GM23338 (cell line): ENCODE results near the gene NDUFA13.

Experiments
- CREB1 ChIP-seq: fragments of 250-450 bp; sonication (Bioruptor Pico); IDR thresholded peaks from 2 replicates; pipeline ENCODE4 v1.5.0; 2020; ENCODE audit warnings: low read depth, mild to moderate bottlenecking, moderate library complexity
- ETS1 ChIP-seq: IDR thresholded peaks from 2 replicates; pipeline ENCODE4 v1.6.1; 2016; ENCODE audit warnings: antibody characterized with exemption
- EZH2 ChIP-seq: fragments of 200-600 bp; sonication (generic); IDR thresholded peaks from one replicate; pipeline ENCODE4 v1.8.0; 2017; ENCODE audit warnings: antibody characterized with exemption, mild to moderate bottlenecking, low read depth; ENCODE audit not compliant: unreplicated experiment
- EZH2phosphoT487 ChIP-seq: fragments of 200-600 bp; sonication (generic); IDR thresholded peaks from one replicate; pipeline ENCODE4 v1.8.1; 2018; ENCODE audit warnings: antibody characterized with exemption; ENCODE audit not compliant: unreplicated experiment
- JUNB ChIP-seq: IDR thresholded peaks from one replicate; pipeline ENCODE4 v1.6.1; 2016; ENCODE audit warnings: antibody characterized with exemption; ENCODE audit not compliant: unreplicated experiment
- NANOG ChIP-seq: IDR thresholded peaks from 2 replicates; pipeline ENCODE4 v1.6.1; 2016; ENCODE audit warnings: antibody characterized with exemption, borderline replicate concordance
- POLR2AphosphoS5 ChIP-seq: IDR thresholded peaks from 2 replicates; pipeline ENCODE4 v1.6.1; 2016; ENCODE audit warnings: antibody characterized with exemption, low read depth
- STAT1 ChIP-seq: IDR thresholded peaks from one replicate; pipeline ENCODE4 v1.6.1; 2016; ENCODE audit warnings: antibody characterized with exemption; ENCODE audit not compliant: unreplicated experiment
- ZNF114 ChIP-seq: fragments of 250-450 bp; sonication (Bioruptor Pico); IDR thresholded peaks from 2 replicates; pipeline ENCODE4 v1.5.0; 2020; ENCODE audit warnings: mild to moderate bottlenecking, moderate library complexity
- ZNF331 ChIP-seq: fragments of 250-450 bp; sonication (Bioruptor Pico); IDR thresholded peaks from 2 replicates; pipeline ENCODE4 v1.5.0; 2020; ENCODE audit warnings: low read depth, mild to moderate bottlenecking, moderate library complexity
- ZNF462 ChIP-seq: fragments of 250-450 bp; sonication (Bioruptor Pico); IDR thresholded peaks from 2 replicates; pipeline ENCODE4 v1.5.0; 2020; ENCODE audit warnings: mild to moderate bottlenecking, moderate library complexity
- TF ChIP-seq, protein P1 (sequence below), 2 experiments: fragments of 200-600 bp in 1 of 2; sonication (generic) in 1 of 2; conservative IDR thresholded peaks; 2 replicates each; pipeline versions ENCODE4 v1.5.1 to v1.6.1; 2016 to 2017; ENCODE audit warnings: antibody characterized with exemption in 2 of 2, low read depth in 2 of 2, mild to moderate bottlenecking in 2 of 2, moderate library complexity in 1 of 2
- TF ChIP-seq, protein P2 (sequence below): IDR thresholded peaks from one replicate; pipeline ENCODE4 v1.6.1; 2018; ENCODE audit warnings: antibody characterized with exemption; ENCODE audit not compliant: unreplicated experiment

DNA sequence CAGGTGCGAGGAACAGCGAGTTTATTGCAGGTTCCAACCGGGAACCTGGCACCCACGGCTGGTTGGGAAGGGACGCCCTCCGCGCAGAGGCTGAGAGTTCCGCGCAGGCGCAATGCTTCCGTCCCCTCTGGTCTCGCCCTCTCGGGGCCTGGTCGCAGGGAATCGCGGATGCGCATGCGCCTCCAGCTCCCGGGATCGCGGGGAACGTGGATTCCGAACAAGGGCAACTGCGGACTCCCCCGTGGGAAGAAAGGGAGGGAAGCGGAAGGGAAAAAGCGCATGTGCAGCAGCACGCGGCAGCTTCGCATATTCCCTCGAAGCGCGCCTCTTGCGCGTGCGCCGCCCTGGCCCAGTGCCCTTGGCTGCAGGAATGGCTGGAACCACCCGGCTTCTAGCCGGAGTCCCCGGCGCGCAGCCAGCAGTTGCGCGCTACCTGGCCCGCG lies 1.8 kb upstream of the NDUFA13 start:
- TF ChIP-seq, protein P1, sequence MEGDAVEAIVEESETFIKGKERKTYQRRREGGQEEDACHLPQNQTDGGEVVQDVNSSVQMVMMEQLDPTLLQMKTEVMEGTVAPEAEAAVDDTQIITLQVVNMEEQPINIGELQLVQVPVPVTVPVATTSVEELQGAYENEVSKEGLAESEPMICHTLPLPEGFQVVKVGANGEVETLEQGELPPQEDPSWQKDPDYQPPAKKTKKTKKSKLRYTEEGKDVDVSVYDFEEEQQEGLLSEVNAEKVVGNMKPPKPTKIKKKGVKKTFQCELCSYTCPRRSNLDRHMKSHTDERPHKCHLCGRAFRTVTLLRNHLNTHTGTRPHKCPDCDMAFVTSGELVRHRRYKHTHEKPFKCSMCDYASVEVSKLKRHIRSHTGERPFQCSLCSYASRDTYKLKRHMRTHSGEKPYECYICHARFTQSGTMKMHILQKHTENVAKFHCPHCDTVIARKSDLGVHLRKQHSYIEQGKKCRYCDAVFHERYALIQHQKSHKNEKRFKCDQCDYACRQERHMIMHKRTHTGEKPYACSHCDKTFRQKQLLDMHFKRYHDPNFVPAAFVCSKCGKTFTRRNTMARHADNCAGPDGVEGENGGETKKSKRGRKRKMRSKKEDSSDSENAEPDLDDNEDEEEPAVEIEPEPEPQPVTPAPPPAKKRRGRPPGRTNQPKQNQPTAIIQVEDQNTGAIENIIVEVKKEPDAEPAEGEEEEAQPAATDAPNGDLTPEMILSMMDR (conservative IDR thresholded peaks at IDR 0.05; ENCODE audit: low read depth in 2 of 2): no peak
- TF ChIP-seq, protein P2, sequence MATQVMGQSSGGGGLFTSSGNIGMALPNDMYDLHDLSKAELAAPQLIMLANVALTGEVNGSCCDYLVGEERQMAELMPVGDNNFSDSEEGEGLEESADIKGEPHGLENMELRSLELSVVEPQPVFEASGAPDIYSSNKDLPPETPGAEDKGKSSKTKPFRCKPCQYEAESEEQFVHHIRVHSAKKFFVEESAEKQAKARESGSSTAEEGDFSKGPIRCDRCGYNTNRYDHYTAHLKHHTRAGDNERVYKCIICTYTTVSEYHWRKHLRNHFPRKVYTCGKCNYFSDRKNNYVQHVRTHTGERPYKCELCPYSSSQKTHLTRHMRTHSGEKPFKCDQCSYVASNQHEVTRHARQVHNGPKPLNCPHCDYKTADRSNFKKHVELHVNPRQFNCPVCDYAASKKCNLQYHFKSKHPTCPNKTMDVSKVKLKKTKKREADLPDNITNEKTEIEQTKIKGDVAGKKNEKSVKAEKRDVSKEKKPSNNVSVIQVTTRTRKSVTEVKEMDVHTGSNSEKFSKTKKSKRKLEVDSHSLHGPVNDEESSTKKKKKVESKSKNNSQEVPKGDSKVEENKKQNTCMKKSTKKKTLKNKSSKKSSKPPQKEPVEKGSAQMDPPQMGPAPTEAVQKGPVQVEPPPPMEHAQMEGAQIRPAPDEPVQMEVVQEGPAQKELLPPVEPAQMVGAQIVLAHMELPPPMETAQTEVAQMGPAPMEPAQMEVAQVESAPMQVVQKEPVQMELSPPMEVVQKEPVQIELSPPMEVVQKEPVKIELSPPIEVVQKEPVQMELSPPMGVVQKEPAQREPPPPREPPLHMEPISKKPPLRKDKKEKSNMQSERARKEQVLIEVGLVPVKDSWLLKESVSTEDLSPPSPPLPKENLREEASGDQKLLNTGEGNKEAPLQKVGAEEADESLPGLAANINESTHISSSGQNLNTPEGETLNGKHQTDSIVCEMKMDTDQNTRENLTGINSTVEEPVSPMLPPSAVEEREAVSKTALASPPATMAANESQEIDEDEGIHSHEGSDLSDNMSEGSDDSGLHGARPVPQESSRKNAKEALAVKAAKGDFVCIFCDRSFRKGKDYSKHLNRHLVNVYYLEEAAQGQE: no peak
- TF ChIP-seq POLR2AphosphoS5 (no peak), EZH2 (no peak), EZH2phosphoT487 (no peak), CREB1 (no peak), NANOG (no peak), JUNB (no peak), ETS1 (no peak), ZNF331 (CRISPR knock-in tag) (no peak), ZNF462 (no peak), ZNF114 (CRISPR knock-in tag) (no peak), STAT1 (no peak)
